ENCODE measurements around the gene SYNJ2.

The SYNJ2 gene

DNA sequence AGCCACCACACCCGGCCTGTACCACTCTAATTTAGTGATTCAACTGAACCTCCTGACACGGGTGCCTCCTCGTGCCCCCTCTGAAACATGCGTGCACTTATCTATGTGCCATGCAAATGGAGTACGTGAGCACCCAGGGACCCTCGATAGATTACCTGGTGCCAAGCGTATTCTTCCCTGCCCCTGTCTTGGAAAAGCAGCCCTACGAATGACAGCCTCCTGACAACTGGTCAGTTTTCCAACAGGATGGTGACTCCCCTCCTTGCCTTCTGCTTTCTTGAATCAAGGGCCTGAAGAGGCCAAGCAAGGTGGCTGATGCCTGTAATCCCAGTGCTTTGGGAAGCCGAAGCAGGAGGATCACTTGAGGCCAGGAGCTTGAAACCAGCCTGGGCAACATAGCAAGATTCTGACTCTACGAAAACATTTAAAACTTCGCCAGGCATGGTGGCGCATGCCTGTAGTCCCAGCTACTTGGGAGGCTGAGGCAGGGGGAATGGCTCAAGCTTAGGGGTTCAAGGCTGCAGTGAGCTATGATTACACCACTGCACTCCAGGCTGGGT, 25.4 kb upstream of the SYNJ2 start:
- H3K27me3 ChIP-seq (ENCODE audit: control insufficient read depth, insufficient read depth, low read length): no peaks in the 10 kb centered on the region
- no peak overlapping the region for H3K27ac ChIP-seq (ENCODE audit: low read length)
- WGBS (ENCODE audit: insufficient coverage, insufficient read length): no CpG with 5 or more reads among the region's 12 CpGs
- H3K36me3 ChIP-seq (ENCODE audit: control insufficient read depth, insufficient read depth, low read length): no peaks in the 10 kb centered on the region
- 0 out of 2 replicates have a peak, but pooled peaks cover 1% of the 10 kb centered on the region for H3K4me1 ChIP-seq (ENCODE audit: control insufficient read depth, insufficient read depth, low read length)
- H3K9me3 ChIP-seq (ENCODE audit: control insufficient read depth, insufficient read depth, low read length): no peaks in the 10 kb centered on the region
- no peak overlapping the region for H3K4me3 ChIP-seq (ENCODE audit: low read length)
- DNase-seq (ENCODE audit: low read depth, low spot score): no peak

DNA sequence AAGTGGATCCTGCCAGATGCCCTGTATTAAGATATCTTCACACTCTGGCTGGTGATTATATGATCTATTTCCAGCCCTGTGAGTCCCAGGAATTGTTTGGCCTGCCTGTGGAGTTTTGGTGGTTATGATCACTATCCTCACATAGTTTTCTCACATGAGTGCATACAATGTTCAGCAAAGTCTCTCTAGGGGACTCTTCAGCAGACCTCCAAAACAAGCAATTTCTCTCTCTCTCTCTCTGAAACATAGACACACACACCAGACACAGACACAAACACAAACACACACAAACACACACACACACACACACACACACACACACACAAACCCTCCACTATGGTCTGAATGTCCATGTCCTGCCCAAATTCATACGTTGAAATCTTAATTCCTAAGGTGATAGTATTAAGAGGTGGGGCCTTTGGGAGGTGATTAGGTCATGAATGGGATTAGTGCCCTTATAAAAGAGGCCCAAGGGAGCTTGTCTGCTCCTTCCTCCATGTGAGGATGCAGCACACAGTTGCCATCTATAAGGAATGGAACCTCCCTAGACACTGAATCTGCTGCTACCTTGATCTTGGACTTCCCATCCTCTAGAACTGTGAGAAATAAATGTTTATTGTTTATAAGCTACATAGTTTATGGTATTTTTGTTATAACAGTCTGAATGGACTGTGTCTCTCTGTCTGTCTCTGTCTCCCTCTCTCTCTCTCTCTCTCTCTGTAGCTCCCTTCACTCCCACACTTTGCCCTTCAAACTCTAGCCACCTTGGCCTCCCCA, 22.0 kb upstream of the SYNJ2 start:
- no CpG with 5 or more reads among the region's 1 CpG for WGBS (ENCODE audit: insufficient coverage, insufficient read length)
- Histone ChIP-seq H3K36me3 (ENCODE audit: control insufficient read depth, insufficient read depth, low read length) (no peaks in the 10 kb centered on the region), H3K27ac (ENCODE audit: low read length) (no peak overlapping the region), H3K27me3 (ENCODE audit: control insufficient read depth, insufficient read depth, low read length) (no peaks in the 10 kb centered on the region), H3K4me3 (ENCODE audit: low read length) (no peak overlapping the region), H3K9me3 (ENCODE audit: control insufficient read depth, insufficient read depth, low read length) (no peaks in the 10 kb centered on the region), H3K4me1 (ENCODE audit: control insufficient read depth, insufficient read depth, low read length) (0 out of 2 replicates have a peak, but pooled peaks cover 1% of the 10 kb centered on the region)
- DNase-seq (ENCODE audit: low read depth, low spot score): no peak

DNA sequence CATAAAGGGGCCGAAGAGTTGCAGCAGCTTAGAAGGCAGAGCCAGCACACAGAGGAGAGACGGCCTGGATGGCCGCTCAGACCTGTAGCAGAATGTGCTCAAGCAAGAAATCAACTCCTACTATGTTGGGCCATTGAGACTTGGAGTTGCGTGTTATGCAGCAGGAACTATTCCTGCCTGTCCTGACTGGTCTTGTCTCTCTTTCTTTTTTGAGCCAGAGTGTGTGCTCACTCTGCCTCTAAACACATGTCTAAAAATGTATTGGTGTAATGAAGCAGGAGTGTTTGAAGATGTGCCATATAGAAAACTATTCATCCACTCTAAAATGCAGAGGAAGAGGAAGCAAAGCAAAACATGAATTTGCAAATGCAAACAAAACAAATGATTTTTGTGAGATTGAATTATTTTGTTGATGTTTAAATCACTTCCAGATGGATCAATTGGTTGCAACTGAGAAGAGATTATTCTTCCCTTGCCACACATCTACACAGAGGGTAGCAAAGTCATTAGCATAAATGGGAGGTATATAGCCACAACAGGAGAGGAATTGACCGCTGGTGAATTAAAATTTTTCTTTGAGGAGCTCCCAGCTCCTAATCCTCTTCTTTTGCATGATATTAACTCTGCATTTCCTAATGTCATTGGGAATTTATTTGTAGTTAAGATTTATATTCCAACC, 20.4 kb upstream of the SYNJ2 start:
- H3K27ac ChIP-seq (ENCODE audit: low read length): no peak overlapping the region
- WGBS (ENCODE audit: insufficient coverage, insufficient read length): no CpG with 5 or more reads among the region's 5 CpGs
- H3K9me3 ChIP-seq (ENCODE audit: control insufficient read depth, insufficient read depth, low read length): no peaks in the 10 kb centered on the region

DNA sequence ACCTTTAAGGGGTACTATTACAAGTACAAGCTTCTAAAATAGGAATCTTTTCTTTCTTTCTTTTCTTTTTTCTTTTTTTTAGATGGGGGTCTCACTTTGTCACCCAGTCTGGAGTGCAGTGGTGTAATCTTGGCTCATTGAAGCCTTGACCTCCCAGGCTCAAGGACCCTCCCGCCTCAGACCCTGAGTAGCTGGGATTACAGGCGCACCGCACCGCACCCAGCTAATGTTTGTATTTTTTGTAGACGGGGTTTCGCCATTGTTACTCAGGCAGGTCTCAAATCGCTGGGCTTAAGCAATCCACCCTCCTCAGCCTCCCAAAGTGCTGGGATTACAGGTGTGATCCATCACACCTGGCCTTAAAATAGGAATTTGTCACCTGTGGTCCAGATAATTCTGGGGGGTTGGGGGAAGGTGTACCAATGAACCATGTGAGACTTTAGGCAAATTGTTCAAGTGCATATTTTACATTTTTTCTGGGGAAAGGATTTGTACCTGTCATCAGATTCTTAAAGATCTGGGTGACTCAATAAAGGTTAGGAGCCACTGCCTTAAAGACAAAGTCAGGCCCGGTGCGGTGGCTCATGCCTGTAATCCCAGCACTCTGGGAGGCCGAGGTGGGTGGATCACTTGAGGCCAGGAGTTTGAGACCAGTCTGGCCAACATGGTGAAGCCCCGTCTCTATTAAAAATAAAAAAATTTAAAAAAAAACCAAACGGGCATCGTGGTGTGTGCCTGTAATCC, 19.7 kb upstream of the SYNJ2 start:
- WGBS (ENCODE audit: insufficient coverage, insufficient read length): no CpG with 5 or more reads among the region's 13 CpGs
- Histone ChIP-seq H3K4me1 (ENCODE audit: control insufficient read depth, insufficient read depth, low read length) (peaks cover 4% of the 10 kb centered on the region), H3K27me3 (ENCODE audit: control insufficient read depth, insufficient read depth, low read length) (no peaks in the 10 kb centered on the region), H3K36me3 (ENCODE audit: control insufficient read depth, insufficient read depth, low read length) (no peaks in the 10 kb centered on the region), H3K27ac (ENCODE audit: low read length) (no peak overlapping the region), H3K9me3 (ENCODE audit: control insufficient read depth, insufficient read depth, low read length) (no peaks in the 10 kb centered on the region), H3K4me3 (ENCODE audit: low read length) (no peak overlapping the region)
- DNase-seq (ENCODE audit: low read depth, low spot score): no peak

More for the DNA sequence above, 20.4 kb upstream of the SYNJ2 start:
- H3K36me3 ChIP-seq (ENCODE audit: control insufficient read depth, insufficient read depth, low read length): no peaks in the 10 kb centered on the region
- 0 out of 2 replicates have a peak, but pooled peaks cover 1% of the 10 kb centered on the region for H3K4me1 ChIP-seq (ENCODE audit: control insufficient read depth, insufficient read depth, low read length)
- H3K27me3 ChIP-seq (ENCODE audit: control insufficient read depth, insufficient read depth, low read length): no peaks in the 10 kb centered on the region
- no peak for DNase-seq (ENCODE audit: low read depth, low spot score)
- H3K4me3 ChIP-seq (ENCODE audit: low read length): no peak overlapping the region

DNA sequence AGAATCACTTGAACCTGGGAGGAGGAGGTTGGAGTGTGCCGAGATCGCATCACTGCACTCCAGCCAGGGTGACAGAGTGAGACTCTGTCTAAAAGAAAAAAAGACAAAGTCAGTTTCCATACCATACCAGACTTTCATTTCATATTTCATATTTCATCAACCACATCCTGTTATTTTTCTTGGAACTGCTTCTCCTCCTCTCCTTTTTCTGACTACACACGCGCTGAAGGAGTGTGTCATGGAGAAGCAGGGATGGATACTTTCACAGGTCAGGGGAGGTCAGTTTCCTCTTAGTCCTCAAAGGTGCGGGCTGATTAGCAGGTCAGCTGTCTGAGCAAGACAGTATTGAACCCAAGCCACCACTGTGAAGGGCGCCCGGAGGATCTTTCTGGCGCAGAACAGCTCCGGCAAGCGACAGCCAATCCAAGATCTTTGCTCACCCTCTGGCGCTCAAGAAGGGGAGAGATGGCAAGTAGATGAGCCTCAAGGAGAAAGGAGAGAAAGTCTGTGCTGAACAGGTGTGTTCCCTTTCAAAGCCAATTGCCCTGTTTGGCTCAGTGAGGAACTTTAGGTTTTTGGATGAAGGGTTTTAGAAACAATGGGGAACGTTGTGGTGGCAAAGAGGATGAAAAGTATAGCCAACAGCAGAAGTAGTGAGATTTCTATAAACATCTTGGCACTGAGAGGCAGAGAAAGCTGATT, 18.9 kb upstream of the SYNJ2 start:
- H3K27ac ChIP-seq (ENCODE audit: low read length): no peak overlapping the region
- peaks cover 6% of the 10 kb centered on the region for H3K4me1 ChIP-seq (ENCODE audit: control insufficient read depth, insufficient read depth, low read length)
- no peaks in the 10 kb centered on the region for H3K9me3 ChIP-seq (ENCODE audit: control insufficient read depth, insufficient read depth, low read length)
- no peak for DNase-seq (ENCODE audit: low read depth, low spot score)
- 100% methylated on average over 1 of the region's 12 CpGs for WGBS (ENCODE audit: insufficient coverage, insufficient read length)
- H3K36me3 ChIP-seq (ENCODE audit: control insufficient read depth, insufficient read depth, low read length): no peaks in the 10 kb centered on the region
- H3K4me3 ChIP-seq (ENCODE audit: low read length): no peak overlapping the region
- H3K27me3 ChIP-seq (ENCODE audit: control insufficient read depth, insufficient read depth, low read length): no peaks in the 10 kb centered on the region

DNA sequence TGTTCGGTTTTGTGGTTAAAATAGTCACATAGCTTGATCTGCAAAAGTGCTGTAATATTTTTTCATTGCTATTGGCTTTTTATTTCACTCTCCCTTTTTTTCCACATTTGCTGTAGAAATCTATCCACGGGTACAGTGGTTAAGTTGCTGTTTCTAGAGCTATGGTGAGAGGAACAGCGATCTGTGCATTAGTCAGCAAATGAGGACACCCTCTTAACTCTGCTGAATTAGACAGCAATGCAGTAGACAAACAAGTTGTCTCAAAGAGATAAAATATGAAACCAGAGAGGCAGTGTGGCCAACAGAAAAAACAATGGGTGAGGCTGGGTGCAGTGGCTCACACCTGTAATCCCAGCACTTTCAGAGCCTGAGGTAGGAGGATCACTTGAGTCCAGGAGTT, 17.6 kb upstream of the SYNJ2 start:
- no CpG with 5 or more reads among the region's 3 CpGs for WGBS (ENCODE audit: insufficient coverage, insufficient read length)
- H3K36me3 ChIP-seq (ENCODE audit: control insufficient read depth, insufficient read depth, low read length): no peaks in the 10 kb centered on the region
- no peaks in the 10 kb centered on the region for H3K27me3 ChIP-seq (ENCODE audit: control insufficient read depth, insufficient read depth, low read length)
- no peak overlapping the region for H3K27ac ChIP-seq (ENCODE audit: low read length)
- no peak for DNase-seq (ENCODE audit: low read depth, low spot score)
- H3K9me3 ChIP-seq (ENCODE audit: control insufficient read depth, insufficient read depth, low read length): no peaks in the 10 kb centered on the region
- H3K4me3 ChIP-seq (ENCODE audit: low read length): no peak overlapping the region
- peaks cover 6% of the 10 kb centered on the region for H3K4me1 ChIP-seq (ENCODE audit: control insufficient read depth, insufficient read depth, low read length)

DNA sequence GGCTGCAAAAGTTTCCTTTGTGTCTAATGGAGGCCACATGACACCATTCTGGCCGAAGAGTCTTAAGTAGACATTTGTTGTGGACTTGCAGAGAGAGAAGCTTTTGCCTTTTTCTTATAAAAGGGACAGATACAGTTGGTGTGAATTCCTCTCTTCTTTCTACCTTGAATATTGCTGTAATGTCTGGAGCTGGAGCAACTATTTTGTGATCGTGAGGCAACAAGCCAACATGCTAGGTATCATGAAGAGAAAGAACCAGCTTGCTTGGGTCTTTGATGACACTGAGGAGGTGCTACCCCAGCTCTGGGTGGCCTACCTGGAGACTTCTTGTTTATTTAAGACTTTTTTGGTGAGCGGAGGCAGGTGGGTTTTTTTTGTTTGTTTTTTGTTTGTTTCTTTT, 16.3 kb upstream of the SYNJ2 start:
- DNase-seq (ENCODE audit: low read depth, low spot score): no peak
- no peaks in the 10 kb centered on the region for H3K27me3 ChIP-seq (ENCODE audit: control insufficient read depth, insufficient read depth, low read length)
- no peaks in the 10 kb centered on the region for H3K36me3 ChIP-seq (ENCODE audit: control insufficient read depth, insufficient read depth, low read length)
- peaks cover 6% of the 10 kb centered on the region for H3K4me1 ChIP-seq (ENCODE audit: control insufficient read depth, insufficient read depth, low read length)
- no peak overlapping the region for H3K4me3 ChIP-seq (ENCODE audit: low read length)
- H3K27ac ChIP-seq (ENCODE audit: low read length): no peak overlapping the region
- no CpG with 5 or more reads among the region's 3 CpGs for WGBS (ENCODE audit: insufficient coverage, insufficient read length)
- no peaks in the 10 kb centered on the region for H3K9me3 ChIP-seq (ENCODE audit: control insufficient read depth, insufficient read depth, low read length)

DNA sequence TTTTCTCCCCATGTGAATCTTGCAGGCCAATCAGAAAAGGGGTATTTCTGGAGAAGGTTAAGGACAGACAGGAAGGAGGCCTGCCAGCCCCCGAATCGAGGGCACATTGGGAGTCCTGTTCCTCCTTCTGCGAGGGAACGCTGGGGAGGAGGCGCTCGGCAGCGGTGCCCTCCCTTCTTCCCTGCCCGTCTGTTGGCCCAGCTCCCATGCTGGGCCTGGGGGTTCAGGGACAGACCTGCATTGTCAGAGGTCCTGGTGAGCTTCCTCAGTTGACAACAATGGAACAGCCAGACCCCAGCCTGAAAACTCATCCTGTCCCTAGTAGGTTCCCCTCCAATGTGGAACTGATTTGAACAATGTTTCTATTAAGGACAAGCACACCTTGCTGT, 15.1 kb upstream of the SYNJ2 start:
- H3K27ac ChIP-seq (ENCODE audit: low read length): no peak overlapping the region
- H3K27me3 ChIP-seq (ENCODE audit: control insufficient read depth, insufficient read depth, low read length): no peaks in the 10 kb centered on the region
- no peaks in the 10 kb centered on the region for H3K9me3 ChIP-seq (ENCODE audit: control insufficient read depth, insufficient read depth, low read length)
- no peaks in the 10 kb centered on the region for H3K36me3 ChIP-seq (ENCODE audit: control insufficient read depth, insufficient read depth, low read length)
- WGBS (ENCODE audit: insufficient coverage, insufficient read length): no CpG with 5 or more reads among the region's 8 CpGs
- DNase-seq (ENCODE audit: low read depth, low spot score): no peak
- no peak overlapping the region for H3K4me3 ChIP-seq (ENCODE audit: low read length)
- H3K4me1 ChIP-seq (ENCODE audit: control insufficient read depth, insufficient read depth, low read length): peaks cover 5% of the 10 kb centered on the region

DNA sequence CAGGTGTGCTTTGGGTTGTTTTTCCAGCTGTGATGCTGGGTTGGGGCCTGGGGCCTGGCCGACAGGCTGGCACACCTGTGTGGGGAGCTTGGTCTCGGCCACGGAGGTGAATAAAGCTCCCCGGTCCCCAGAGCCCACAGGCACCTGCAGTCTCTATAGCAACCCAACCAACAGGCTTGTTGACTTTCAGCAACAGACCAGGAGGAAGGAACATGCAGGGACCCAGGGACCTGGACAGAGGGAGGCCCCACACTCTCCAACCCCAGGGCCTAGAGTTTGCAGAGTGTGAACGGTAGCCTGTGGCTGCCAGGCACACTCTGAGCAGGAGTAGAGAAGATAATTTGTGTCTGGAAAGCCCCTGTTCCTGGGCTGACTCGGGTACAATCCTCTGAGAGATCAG, 14.6 kb upstream of the SYNJ2 start:
- Histone ChIP-seq H3K4me3 (ENCODE audit: low read length) (no peak overlapping the region), H3K36me3 (ENCODE audit: control insufficient read depth, insufficient read depth, low read length) (no peaks in the 10 kb centered on the region), H3K9me3 (ENCODE audit: control insufficient read depth, insufficient read depth, low read length) (no peaks in the 10 kb centered on the region), H3K4me1 (ENCODE audit: control insufficient read depth, insufficient read depth, low read length) (peaks cover 5% of the 10 kb centered on the region), H3K27me3 (ENCODE audit: control insufficient read depth, insufficient read depth, low read length) (no peaks in the 10 kb centered on the region), H3K27ac (ENCODE audit: low read length) (no peak overlapping the region)
- no CpG with 5 or more reads among the region's 6 CpGs for WGBS (ENCODE audit: insufficient coverage, insufficient read length)
- DNase-seq (ENCODE audit: low read depth, low spot score): no peak

DNA sequence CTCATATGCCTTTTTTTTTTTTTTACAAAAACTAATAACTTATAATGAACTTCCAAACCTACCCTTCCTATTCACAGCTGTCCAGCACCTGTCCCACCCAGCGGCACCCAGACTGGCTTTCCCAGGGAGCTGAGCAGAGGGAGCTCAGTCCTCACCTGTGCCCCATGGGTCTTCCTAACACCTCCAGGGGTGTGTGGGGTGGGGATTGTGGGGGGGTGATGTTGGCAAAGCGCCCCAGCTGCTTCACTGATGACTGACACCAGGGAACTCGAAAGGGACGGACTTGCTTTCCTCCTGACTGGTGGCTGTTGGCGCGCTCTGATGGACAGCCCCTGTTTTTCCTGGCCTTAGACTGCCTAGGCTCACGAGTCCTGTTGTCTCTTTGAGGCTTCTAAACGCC, 14.2 kb upstream of the SYNJ2 start:
- Histone ChIP-seq H3K4me1 (ENCODE audit: control insufficient read depth, insufficient read depth, low read length) (peaks cover 5% of the 10 kb centered on the region), H3K27me3 (ENCODE audit: control insufficient read depth, insufficient read depth, low read length) (no peaks in the 10 kb centered on the region), H3K27ac (ENCODE audit: low read length) (no peak overlapping the region), H3K9me3 (ENCODE audit: control insufficient read depth, insufficient read depth, low read length) (no peaks in the 10 kb centered on the region), H3K4me3 (ENCODE audit: low read length) (no peak overlapping the region), H3K36me3 (ENCODE audit: control insufficient read depth, insufficient read depth, low read length) (no peaks in the 10 kb centered on the region)
- WGBS (ENCODE audit: insufficient coverage, insufficient read length): no CpG with 5 or more reads among the region's 8 CpGs
- DNase-seq (ENCODE audit: low read depth, low spot score): no peak

Measured in iPS DF 6.9 (cell line).